Stimulated activated CD4-positive, alpha-beta T cell treated with anti-CD3 and anti-CD28 coated beads, Interleukin-2, amount 100 ng/mL, for 24 hours (primary cell): Measurements from ENCODE around the gene PSAP.

Source experiments
- DNase-seq, 2 donors: peaks; one replicate each; pipeline ENCODE4 v3.0.0-alpha.2; 2020

Gene PSAP

DNA sequence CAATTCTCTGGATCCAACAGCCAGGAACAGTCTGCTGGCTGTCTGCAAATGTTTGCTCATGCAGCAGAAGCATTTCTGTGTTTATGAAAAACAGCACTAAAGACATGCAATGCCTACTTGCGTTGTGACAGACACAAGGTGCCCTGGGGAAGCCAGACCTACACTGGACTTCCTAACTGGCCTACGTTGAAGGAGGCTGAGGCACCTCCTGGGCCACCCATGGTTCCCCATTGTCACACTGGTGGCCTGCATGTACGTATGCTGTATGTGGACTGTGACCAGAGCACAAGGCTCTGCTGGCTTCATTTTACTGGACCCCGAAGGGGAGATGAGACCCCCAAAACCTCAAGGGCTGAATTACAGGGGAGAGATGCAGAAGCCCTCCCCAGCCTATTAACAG lies 27.7 kb downstream of the PSAP start:
- no peak for DNase-seq

DNA sequence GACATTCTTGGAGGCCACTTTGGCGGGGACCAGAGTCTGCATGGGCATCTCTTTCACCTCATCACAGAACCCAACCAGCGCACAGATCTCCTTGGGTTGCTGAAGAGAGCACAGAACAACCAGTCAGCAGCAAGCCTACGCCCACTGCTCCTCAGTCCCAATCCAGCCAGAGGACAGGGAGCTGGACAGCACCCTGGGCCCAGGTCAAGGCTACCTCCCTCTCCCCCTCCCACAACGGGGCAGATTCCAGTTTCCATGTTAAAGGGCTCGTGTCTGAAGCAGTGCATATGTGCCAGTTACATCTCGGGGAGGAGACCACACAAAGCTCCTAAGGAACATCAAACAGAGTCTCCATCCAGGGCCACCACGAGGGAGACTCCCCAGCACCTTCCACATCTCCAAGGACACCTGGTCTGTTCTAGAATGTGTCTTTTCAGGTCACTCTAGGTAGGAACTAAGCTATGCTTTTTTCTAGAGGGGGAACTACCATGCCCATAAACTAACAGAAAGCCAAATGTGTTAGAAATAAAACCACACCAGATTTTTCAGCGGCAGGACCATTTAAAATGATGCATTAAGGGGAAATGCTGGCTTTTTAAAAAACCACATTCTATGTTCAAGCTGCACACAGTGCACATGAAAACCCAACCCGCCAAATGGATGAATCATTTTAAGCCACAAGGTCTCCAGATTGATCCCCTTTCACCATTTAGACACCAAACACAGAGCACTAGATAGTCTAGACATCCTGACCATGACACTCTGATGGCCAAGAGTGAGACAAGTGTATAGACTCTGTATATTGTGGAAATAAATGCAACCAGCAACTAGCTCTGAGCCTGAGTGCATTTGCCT lies 28.9 kb downstream of the PSAP start:
- no peak for DNase-seq

DNA sequence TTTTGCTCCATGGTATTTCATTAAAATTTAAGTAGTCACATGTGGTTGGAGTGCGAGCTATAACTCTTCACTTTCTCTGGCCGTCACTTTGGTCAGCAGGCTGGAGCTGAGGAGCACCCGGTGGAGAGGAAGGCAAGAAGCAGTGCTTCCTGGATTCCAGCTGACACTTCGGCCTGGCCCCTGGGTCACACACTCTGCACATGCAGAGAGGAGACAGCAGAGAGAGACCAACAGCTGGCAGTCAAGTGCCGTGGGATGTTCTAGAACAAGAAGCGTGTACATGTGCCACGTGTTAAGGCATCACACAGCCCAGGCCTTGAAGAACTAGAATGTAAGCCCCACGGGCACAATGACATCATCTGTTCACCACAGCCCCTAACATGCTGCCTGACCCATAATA lies 30.1 kb downstream of the PSAP start:
- no peak for DNase-seq

DNA sequence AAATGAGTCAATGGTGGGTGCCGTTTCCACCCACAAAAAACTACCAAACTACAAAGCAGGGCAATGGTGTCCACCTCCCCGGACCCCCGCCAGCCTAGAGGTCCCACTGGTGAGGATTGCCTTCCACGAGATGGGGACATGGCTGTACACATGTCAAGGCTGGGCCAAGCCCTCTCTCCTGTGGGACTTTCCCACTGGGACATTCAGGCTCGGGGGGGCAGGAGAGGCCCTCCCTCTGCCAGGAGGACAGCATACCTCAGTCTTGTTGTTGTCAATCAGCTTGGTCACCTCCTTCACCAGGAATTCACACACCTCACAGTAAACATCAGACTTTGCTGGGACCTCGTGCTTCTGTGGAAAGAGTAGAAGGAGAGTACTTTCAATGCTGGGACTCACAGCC lies 31.1 kb downstream of the PSAP start:
- no peak for DNase-seq

DNA sequence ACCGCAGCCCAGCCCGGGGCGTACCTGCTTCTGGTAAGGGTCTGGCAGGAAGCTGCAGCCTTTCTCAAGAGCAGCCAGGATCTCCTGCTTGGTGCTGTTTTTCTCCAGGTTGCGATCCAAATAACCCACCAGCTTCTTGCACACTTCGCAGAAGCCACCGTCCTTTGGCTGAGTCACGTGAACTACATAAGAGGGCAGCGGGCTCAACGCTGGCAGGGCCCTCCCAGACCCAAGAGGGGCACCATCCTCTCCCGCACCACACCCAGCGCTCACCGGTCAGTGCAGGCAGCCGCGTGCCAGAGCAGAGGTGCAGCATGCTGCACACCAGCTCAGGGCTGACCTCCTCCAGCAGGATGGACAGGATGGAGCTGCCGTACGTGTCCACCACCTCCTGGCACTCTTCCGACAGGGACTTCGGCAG lies 31.6 kb downstream of the PSAP start:
- DNase-seq: no peak

DNA sequence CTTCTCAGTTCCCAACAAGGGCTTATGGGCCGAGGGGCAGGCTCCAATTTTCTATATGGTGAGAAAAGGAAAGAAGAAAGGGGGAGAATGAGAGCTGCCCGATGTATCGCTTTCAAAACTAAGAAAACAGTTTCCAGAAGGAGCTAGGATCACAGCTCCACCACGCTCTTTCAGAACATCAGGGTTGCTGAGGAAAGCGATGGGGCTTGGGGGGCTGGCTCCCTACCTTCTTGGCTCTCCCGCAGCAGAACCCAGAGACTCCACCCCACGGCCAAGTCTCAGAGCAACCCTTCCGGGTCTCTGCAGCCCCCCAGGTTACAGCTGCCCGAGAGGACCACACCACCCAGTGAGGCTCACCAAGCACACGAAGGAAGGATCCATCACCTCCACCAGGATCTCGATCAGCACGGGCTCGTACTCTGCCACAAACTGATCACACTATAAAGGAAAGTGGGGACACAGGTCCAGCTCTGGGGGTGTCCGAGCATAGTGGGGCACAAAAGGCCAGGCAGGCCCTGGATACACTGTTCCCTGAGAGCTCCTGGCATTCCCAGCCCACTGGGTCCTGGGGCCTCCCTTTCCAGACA lies 32.3 kb downstream of the PSAP start:
- no peak for DNase-seq

DNA sequence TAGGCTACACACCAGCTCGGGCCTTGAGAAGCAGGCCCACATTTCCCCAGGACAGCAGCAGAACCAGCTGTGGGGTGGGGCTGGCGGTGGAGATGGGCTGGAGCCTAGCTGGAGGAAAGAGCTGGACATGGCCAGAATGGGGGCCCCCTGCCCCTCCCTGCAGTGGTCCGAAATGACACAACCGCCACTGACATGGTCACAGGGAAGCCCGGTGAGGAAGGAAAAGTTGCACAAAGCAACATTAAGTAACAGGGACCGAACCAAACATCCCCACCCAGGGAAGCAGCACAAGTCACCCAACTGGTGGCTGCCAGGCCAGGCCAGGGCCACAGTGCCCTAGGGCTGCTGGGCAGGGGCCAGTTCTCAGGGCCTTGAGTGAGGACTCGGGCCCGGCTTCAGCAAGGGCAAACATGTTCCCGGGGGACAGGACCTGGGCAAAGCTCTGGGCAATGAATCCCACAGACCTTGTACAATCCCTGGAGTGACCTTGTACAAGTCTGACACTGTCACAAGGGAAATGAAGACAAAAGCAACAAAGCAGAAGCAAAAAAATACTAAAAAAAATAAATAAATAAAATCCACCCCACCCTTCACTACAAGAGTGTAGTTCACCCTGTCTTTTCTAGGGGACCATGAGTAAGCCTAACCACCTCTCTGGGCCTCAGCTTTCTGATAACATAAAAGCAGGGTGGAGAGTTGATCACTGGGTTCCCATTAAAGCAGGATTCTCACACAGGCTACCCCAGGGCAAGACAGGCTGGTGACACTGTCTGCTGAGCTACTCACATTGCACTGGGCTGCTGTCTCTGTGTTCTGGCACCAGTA lies 33.0 kb downstream of the PSAP start:
- DNase-seq: no peak

DNA sequence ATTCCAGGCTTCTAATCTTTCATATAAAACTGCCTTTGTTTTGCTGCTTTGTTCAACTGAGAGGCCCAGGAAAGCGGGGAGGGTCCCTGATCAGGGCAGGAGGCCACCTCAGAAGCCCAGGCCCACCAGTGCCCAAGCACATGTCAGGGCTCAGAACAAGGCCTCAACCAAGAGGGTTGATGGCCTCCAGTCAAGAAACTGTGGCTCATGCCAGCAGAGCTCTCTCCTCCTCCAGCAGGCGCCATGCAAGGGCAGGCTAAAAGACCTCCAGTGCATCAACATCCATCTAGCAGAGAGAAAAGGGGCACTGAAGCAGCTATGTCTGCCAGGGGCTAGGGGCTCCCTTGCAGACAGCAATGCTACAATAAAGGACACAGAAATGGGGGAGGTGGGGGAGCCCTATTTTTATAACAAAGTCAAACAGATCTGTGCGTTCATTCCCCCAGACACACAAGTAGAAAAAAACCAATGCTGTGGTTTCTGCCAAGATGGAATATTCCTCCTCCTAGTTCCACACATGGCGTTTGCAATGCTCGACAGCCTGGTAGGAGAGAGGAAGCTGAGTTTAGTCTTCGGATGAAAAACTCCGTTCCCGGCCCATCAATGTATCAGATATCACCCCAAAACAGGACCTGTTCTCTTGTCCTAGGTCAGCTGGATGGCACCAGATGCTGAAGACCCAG lies 34.0 kb downstream of the PSAP start:
- DNase-seq: no peak

DNA sequence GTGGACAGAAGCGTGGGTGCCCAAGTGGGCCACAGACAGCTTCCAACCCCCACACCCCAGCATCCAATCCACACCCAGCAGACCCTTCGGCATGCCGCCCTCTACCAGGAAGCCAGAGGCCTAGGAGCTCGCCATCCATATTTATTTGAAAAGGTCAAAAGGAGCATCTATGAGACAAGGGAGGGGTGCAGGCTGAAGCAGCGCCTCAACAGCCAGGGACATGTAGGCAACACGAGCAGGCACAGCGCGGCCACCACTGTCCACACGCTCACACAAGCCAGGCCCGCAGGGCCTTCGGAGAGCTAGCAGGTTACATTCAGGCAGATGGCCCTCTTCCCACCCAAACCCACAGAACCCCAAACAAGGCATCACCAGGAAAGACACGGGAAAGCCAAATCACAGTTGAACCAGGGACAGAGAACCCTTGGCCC lies 34.6 kb downstream of the PSAP start:
- no peak for DNase-seq

DNA sequence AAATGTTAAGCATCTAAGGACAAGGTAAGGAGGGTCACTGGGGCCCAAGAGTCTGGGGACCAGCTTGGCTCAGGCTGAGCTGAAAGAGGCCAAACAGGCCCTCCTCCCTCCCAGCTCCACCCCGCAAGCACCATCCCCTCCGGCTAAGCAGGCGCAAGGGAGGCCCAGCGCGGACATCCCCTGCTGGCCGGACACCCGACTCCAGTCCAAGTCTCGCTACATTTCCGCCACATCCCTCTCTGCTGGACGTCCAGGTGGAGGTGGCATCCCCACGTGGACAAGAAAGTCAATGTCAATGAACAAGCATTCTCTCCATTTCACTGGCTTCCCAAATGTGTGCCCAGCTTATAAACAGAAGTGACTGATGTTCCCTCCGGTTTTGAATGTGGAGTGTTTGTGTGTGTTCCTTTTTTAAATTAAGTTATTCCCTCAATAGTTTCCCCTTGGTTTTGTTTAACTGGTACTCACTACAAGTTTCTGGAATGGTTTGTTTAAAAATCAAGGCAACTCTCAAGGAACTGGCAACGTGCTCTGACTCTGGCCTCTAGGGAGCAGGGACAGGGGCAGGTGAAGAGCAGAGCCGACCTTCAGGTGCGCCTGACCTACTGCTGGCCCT lies 35.4 kb downstream of the PSAP start:
- DNase-seq: no peak

DNA sequence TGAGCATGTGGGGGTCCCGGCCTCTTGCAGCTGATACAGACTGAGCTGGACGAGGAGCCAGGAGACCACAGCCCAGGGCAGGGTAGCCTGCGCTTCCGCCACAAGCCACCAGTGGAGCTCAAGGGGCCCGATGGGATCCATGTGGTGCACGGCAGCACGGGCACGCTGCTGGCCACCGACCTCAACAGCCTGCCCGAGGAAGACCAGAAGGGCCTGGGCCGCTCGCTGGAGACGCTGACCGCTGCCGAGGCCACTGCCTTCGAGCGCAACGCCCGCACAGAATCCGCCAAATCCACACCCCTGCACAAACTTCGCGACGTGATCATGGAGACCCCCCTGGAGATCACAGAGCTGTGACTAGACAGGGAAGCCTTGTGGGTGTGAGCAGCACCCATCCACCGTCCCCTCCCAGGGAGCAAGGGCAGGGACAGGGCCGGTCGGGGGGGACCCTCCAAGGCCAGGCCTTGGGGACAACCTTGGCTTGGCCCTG lies 36.1 kb downstream of the PSAP start:
- DNase-seq: no peak

DNA sequence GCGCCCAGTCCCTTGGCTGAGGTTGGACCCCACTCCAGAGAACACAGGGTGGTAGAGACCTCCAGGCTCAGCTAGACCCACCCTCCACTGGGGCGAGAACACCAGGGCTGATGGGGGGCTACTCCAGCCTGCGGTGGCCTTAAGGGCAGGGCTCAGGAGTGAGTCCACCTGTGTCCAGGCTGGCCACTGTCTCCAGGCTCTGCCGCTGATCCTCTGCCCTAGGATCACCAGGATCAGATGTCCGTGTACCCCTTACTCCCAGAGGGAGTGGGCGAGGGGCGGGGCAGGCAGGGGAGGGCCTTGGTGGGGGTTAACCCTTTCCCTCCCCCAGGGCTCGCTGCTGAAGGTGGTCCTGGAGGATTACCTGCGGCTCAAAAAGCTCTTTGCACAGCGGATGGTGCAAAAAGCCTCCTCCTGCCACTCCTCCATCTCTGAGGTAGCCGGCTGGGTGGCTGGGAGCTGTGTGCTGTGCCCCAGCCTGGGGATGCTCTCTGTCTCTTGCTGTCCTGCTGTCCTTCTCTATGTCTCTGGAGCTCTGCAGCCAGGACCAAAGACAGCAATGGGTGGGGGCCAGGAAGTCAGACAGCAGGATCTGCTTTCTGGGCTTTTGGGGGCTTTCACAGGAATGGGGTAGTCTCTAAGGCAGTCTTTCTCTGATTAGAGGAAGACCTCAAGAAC lies 38.0 kb downstream of the PSAP start:
- no peak for DNase-seq

DNA sequence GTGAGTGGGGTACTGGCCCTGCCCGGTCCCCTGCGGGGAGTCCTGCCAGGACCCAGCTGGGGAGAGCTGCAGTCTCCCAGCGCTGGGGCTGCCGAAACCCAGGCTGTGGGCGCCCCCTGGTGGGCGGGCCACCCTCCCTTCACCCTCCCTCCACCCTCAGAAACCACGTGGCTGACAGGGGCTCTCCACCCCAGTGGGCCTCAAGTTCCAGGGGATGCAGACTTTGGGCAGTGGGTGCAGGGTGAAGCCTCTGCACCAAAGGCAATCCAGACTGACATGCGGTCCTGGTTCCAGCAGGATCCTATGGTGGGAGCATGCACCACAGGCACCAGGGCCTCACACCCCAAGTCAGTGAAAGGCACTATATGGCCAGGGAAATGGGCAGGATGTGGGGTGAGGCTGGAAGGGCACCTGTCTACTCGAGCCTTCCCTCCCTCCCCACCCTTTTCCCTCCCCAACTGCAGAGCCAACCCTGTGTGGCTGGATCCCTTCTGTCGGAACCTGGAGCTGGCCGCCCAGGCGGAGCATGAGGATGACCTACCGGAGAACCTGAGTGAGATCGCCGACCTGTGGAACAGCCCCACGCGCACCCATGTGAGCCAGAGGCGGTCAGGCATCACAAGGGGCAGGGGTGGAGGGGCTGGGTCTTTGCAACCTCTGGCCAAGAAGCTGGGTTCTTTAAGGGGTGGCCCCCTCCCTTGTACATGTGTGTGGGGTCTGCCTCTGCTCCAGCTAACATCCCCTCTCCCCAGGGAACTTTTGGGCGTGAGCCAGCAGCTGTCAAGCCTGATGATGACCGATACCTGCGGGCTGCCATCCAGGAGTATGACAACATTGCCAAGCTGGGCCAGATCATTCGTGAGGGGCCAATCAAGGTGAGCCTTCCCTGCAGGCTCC lies 38.8 kb downstream of the PSAP start:
- DNase-seq: peak; percentile 85 to 88

DNA sequence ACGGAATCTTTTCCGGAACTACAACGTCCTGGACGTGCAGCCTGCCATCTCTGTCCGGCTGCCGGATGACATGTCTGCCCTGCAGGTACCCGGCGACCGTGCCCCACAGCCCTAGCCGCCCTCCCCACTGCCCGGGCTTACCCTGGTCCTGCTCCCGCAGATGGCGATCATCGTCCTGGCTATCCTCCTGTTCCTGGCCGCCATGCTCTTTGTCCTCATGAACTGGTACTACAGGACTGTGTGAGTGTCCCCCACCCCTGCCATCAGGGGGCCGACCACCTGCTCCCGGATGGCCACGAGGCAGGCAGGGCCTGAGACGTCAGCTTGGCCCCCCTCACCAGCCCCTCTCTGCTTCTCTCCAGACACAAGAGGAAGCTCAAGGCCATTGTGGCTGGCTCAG lies 39.7 kb downstream of the PSAP start:
- no peak for DNase-seq

DNA sequence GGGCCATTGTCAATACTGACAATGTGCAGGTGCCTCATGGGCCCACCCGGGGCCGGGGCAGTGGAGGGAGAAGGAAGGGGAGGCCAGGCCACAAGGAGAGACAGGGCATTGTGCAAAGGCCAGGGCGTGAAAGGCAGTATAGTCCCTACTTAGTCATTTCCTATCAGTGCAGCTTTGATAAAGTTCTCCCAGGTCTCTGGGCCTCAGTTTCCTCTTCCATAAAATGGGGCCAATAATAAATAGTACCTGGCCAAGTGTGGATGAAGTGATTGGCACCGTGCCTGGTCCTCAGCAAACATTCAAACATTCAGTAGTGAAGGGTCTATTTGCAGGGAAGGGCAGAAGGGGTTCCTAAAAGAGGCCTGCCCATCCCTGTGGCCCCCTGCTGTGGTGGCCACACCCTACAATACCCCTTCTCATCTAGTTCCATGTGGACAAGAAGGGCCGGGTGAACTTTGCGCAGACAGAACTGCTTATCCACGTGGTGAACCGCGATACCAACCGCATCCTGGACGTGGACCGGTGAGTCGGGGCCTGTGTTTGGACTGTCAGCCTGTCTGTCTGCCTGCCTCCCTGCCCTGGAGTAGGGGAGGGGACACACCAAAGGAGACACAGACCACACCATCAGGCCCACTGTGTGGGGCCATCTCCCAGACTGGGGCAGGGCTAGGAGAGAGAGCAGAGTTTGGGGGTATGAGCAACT lies 40.9 kb downstream of the PSAP start:
- DNase-seq: no peak

DNA sequence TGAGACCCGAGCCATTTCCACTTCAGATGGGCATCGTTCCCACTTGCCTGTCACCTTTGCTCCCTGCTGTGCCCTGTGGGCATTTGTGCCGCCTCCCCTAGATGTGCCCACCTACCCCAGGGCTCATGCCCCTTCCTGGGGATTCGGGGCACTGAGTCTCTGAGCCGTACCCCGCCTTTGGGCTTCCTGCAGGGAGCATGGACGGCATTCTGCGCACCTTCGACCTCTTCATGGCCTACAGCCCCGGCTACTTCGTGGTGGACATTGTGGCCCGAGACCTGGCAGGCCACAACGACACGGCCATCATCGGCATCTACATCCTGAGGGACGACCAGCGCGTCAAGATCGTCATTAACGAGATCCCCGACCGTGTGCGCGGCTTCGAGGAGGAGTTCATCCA lies 41.4 kb downstream of the PSAP start:
- no peak for DNase-seq

DNA sequence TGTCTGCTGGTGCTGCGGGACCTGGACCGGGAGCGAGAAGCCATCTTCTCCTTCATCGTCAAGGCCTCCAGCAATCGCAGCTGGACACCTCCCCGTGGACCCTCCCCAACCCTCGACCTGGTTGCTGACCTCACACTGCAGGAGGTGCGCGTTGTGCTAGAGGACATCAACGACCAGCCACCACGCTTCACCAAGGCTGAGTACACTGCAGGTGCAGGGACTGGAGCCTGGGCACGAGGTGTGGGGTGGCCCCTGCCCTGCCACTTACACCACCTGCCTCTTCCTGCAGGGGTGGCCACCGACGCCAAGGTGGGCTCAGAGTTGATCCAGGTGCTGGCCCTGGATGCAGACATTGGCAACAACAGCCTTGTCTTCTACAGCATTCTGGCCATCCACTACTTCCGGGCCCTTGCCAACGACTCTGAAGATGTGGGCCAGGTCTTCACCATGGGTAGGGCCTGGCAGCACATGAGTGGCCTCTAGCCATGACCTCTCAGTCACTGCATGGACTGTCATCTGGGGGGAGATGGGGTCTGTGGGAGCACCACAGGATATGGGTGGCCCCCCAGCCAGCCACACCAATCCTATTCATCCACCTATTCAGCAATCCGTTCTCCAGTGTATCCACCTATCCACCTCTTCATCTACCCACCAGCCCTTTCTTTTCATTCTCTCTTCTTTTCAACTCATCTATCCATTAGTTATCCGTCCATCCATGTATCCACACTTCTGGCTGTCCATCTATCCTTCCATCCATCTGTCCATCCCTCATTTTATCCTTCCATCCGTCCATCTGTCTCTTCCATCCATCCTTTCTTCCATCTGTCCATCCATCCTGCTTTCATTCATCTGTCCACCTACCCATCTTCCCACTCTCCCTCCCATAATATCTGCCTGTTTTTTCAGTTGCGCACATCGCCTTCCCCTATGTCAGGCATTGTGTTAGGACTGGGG lies 43.2 kb downstream of the PSAP start:
- DNase-seq: no peak

DNA sequence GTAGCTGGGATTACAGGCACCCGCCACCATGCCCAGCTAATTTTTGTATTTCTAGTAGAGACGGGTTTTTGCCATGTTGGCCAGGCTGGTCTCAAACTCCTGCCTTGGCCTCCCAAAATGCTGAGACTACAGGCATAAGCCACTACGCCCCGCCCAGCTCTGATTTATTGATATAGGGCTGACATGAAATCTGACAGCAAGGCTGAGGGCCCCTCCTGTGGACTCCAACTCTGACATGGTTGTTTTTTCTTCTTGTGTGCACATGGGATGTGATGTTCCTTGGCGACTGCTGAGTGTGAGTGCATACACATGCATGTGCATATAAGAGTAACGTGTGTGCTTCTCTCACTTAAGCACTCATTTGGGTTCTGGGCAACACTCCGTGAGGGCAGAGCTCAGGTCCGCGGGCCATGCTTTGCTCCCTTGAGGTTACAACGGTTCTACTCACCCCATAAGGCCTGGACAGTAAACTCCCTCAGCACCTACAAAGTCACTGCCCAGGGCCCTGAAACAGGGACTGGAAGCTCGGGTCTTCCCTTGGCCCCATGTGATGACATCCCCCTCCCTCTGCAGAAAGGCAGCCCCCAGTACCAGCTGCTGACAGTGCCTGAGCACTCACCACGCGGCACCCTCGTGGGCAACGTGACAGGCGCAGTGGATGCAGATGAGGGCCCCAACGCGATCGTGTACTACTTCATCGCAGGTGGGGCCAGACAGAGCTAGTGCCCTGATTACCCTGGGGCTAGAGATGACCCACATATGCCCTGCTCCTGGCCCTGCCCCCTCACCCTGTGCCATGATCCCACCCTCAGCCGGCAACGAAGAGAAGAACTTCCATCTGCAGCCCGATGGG lies 44.1 kb downstream of the PSAP start:
- no peak for DNase-seq
